IMR-90 (cell line): ENCODE results near the gene RBKS. TPM values are rescaled to one million over a fixed set of nuclear protein-coding genes. Genes with fewer than 3 reads are reported as not detected.

ENCODE experiments used
- ATAC-seq: fragments of 200-7000 bp; cut with Tn5 transposase; 2 replicates; pipeline ENCODE4 v1.9.1; 2020; ENCODE audit warnings: low read depth, mild to moderate bottlenecking, moderate library complexity
- BruUV-seq: library from RNA; stranded (reverse); fragments of 400-500 nt; replicated peaks from 2 replicates; lab custom pipeline; 2021; lab: Mats Ljungman, UMichigan
- CTCF ChIA-PET: fragments of 300-600 bp; formaldehyde crosslinking; extraction: SDS; loops from one replicate; lab custom pipeline; 2021; ENCODE audit warnings: antibody characterized with exemption; lab: Yijun Ruan, JAX
- POLR2A ChIA-PET: fragments of 300-600 bp; sonication (Branson Sonifier 250); formaldehyde crosslinking; loops from one replicate; lab custom pipeline; 2022; ENCODE audit warnings: antibody characterized with exemption; ENCODE audit not compliant: unreplicated experiment; lab: Charles Lee
- DNase-seq: peaks from one replicate; pipeline ENCODE4 v3.0.0; 2013
- H2AFZ ChIP-seq: replicated peaks from 2 replicates; pipeline ENCODE3; 2013; ENCODE audit warnings: low read length, mild to moderate bottlenecking; ENCODE audit not compliant: poor library complexity
- H2AK5ac ChIP-seq: 2 replicates; pipeline ENCODE4 v1.6.1; 2013; ENCODE audit warnings: low read depth, low read length, inconsistent platforms
- H2AK9ac ChIP-seq: replicated peaks from 2 replicates; pipeline ENCODE3; 2013; ENCODE audit warnings: mild to moderate bottlenecking, low read depth, low read length, moderate library complexity; ENCODE audit not compliant: poor library complexity
- H2BK120ac ChIP-seq: 2 replicates; pipeline ENCODE4 v1.6.1; 2013; ENCODE audit warnings: low read depth, low read length, inconsistent platforms
- H2BK15ac ChIP-seq: 3 replicates; pipeline ENCODE4 v1.6.1; 2013; ENCODE audit warnings: low read depth, low read length, inconsistent platforms
- H2BK20ac ChIP-seq: 2 replicates; pipeline ENCODE4 v1.6.1; 2013; ENCODE audit warnings: low read depth, mild to moderate bottlenecking, inconsistent platforms, low read length, moderate library complexity
- H2BK5ac ChIP-seq: 2 replicates; pipeline ENCODE4 v1.6.1; 2013; ENCODE audit warnings: mild to moderate bottlenecking, low read depth, low read length, inconsistent platforms; ENCODE audit not compliant: poor library complexity, severe bottlenecking
- H3K14ac ChIP-seq: replicated peaks from 2 replicates; pipeline ENCODE4 v1.6.1; 2013; ENCODE audit warnings: low read depth, low read length, inconsistent platforms
- H3K18ac ChIP-seq: 2 replicates; pipeline ENCODE4 v1.6.1; 2013; ENCODE audit warnings: low read depth, low read length, control low read depth
- H3K23ac ChIP-seq: 2 replicates; pipeline ENCODE4 v1.6.1; 2013; ENCODE audit warnings: low read depth, low read length, inconsistent platforms
- H3K27ac ChIP-seq: 2 replicates; pipeline ENCODE4 v1.5.1; 2013; ENCODE audit warnings: mild to moderate bottlenecking, control low read depth, low read length; ENCODE audit not compliant: insufficient read depth
- H3K27me3 ChIP-seq: 2 replicates; pipeline ENCODE4 v1.6.1; 2013; ENCODE audit warnings: low read length; ENCODE audit not compliant: control insufficient read depth, insufficient read depth
- H3K36me3 ChIP-seq: 2 replicates; pipeline ENCODE4 v1.6.1; 2013; ENCODE audit warnings: low read length, mixed read lengths; ENCODE audit not compliant: control insufficient read depth, insufficient read depth
- H3K4ac ChIP-seq: 2 replicates; pipeline ENCODE4 v1.6.1; 2013; ENCODE audit warnings: low read depth, low read length, inconsistent platforms
- H3K4me1 ChIP-seq: 2 replicates; pipeline ENCODE4 v1.6.1; 2013; ENCODE audit warnings: low read length, mixed read lengths; ENCODE audit not compliant: control insufficient read depth, insufficient read depth
- H3K4me2 ChIP-seq: 2 replicates; pipeline ENCODE4 v1.6.1; 2013; ENCODE audit warnings: low read depth, mild to moderate bottlenecking, control low read depth, low read length, moderate library complexity
- H3K4me3 ChIP-seq: 2 replicates; pipeline ENCODE4 v1.5.1; 2013; ENCODE audit warnings: low read depth, mild to moderate bottlenecking, control low read depth, low read length, moderate library complexity; ENCODE audit not compliant: insufficient read depth
- H3K56ac ChIP-seq: 2 replicates; pipeline ENCODE4 v1.6.1; 2013; ENCODE audit warnings: low read length, inconsistent platforms; ENCODE audit not compliant: insufficient read depth; ENCODE audit errors: extremely low read depth
- H3K79me1 ChIP-seq, 2 experiments: 2 replicates each; pipeline ENCODE4 v1.6.1; 2013; ENCODE audit warnings: low read length in 2 of 2, inconsistent platforms in 1 of 2, low read depth in 1 of 2
- H3K9ac ChIP-seq: 2 replicates; pipeline ENCODE4 v1.6.1; 2013; ENCODE audit warnings: low read depth, low read length, control low read depth
- H3K9me1 ChIP-seq: 2 replicates; pipeline ENCODE4 v1.6.1; 2013; ENCODE audit warnings: low read length, inconsistent platforms; ENCODE audit not compliant: insufficient read depth
- H3K9me3 ChIP-seq: 2 replicates; pipeline ENCODE4 v1.6.1; 2013; ENCODE audit warnings: low read length; ENCODE audit not compliant: control insufficient read depth, insufficient read depth
- H4K20me1 ChIP-seq: 2 replicates; pipeline ENCODE4 v1.6.1; 2013; ENCODE audit warnings: low read length, inconsistent platforms; ENCODE audit not compliant: insufficient read depth
- H4K5ac ChIP-seq: 2 replicates; pipeline ENCODE4 v1.6.1; 2013; ENCODE audit warnings: mild to moderate bottlenecking, low read depth, low read length, control low read depth
- H4K8ac ChIP-seq, 2 experiments: 2 replicates each; pipeline ENCODE4 v1.6.1; 2013; ENCODE audit warnings: low read depth in 2 of 2, low read length in 2 of 2, control low read depth in 1 of 2, inconsistent platforms in 1 of 2
- H4K91ac ChIP-seq: 2 replicates; pipeline ENCODE4 v1.6.1; 2013; ENCODE audit warnings: low read depth, low read length, inconsistent platforms; ENCODE audit not compliant: insufficient read depth
- FOS ChIP-seq: fragments of 150-350 bp; IDR thresholded peaks from 2 replicates; pipeline ENCODE4 v1.6.1; 2016; ENCODE audit warnings: low read depth, low read length
- MAZ ChIP-seq: IDR thresholded peaks from 2 replicates; pipeline ENCODE4 v1.6.1; 2012; ENCODE audit warnings: low read depth, mild to moderate bottlenecking, low read length, improper control_type of control experiment, moderate library complexity, borderline replicate concordance
- SMC3 ChIP-seq: fragments of 150-350 bp; IDR thresholded peaks from 2 replicates; pipeline ENCODE4 v1.6.1; 2016; ENCODE audit warnings: low read depth, mild to moderate bottlenecking, antibody characterized with exemption, low read length, moderate library complexity
- WGBS, 2 experiments: methylation state at CpG; one replicate each; pipeline versions ENCODE4 v1.1.5 to v1.1.7; 2013; ENCODE audit warnings: missing lambda C conversion rate in 2 of 2; ENCODE audit not compliant: insufficient read length in 1 of 2; ENCODE audit errors: extremely low coverage in 2 of 2; 5-methylcytosine and 5-hydroxymethylcytosine counted together
- dilution Hi-C: fragments of 300-500 bp; cut with HindIII; formaldehyde crosslinking; loops from one replicate; pipeline ENCODE4 v1.14.3; 2018; ENCODE audit warnings: low sequenced_read_pairs; ENCODE audit not compliant: unreplicated experiment
- in situ Hi-C: fragments of 300-500 bp; cut with MboI; formaldehyde crosslinking; loops from 3 replicates; pipeline ENCODE4 v1.14.3; 2019; ENCODE audit warnings: low sequenced_read_pairs, inconsistent platforms, mixed read lengths
- intact Hi-C: fragments of 100-400 bp; cut with micrococcal nuclease; formaldehyde crosslinking; loops from 2 replicates; pipeline ENCODE4 v1.10.0; 2022
- polyA plus RNA-seq, 3 experiments: library from polyadenylated mRNA; depleted of rRNA; stranded (reverse); fragments of >200 nt; gene quantifications; 2 replicates each; pipeline ENCODE4 v1.2.3, GENCODE V29; 2012; ENCODE audit warnings: low replicate concordance in 1 of 3
- total RNA-seq: library from RNA; depleted of rRNA; stranded (reverse); fragments of >200 nt; gene quantifications from 2 replicates; pipeline ENCODE4 v1.2.3, GENCODE V29; 2012
- TF ChIP-seq, protein P1 (sequence below): conservative IDR thresholded peaks from 2 replicates; pipeline ENCODE4 v1.5.1; 2012; ENCODE audit warnings: mild to moderate bottlenecking, low read depth, low read length, improper control_type of control experiment

The RBKS gene
- total and polyA plus RNA-seq, 2 of the 4 experiments (the other 2 are of a cell fraction) = 1.1 to 1.4 TPM

DNA sequence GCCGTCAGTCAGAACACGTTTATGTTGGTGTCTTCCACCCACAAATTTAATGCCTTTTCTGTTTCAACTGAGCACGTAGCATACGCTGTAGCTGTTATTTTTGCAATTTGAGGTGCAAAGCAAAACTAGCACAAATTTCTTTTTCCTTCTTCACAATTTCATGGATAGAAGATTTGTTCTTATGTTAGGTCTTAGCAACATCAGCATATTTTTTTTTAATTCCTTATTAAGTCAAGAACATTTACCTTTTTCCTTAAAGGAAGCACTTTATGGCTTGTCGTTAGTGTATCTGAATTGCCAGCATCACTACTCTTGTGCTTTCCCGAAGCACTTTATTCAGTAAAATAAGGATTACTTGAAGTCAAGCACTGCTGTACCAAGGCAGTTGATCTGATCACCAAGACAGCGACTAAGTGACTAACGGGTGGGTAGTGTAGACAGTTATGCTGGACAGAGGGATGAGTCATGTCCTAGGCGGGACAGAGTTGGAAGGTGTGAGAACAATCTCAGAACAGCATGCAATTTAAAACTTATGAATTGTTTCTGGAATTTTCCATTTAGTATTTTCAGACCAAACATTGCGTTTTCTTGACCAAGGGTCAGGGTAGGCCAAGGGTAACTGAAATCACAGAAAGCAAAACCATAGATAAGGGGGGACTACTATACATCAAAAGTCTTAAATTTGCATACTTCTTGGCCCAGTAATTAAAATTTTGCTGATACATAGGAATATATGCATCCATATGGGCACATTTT is 13.6 kb upstream of the RBKS start:
- no peak overlapping the region for H3K14ac ChIP-seq
- H3K79me1 ChIP-seq = peaks cover 9 to 18% of the 10 kb centered on the region in 2 experiments; a peak in 3 of 4 replicates
- no TSS peak for BruUV-seq
- no peak overlapping the region for H3K27ac ChIP-seq
- H2BK20ac ChIP-seq = no peak overlapping the region
- intact Hi-C loops (loop anchor here (5.0 kb wide), 1 partner anchor 33 kb away; no protein-coding TSS in a partner anchor), dilution Hi-C loops (no loop called here), in situ Hi-C loops (no loop called here)
- no peak overlapping the region for H3K4ac ChIP-seq
- H3K18ac ChIP-seq = no peak overlapping the region
- no peaks in the 10 kb centered on the region for H3K27me3 ChIP-seq
- ATAC-seq (no peak), DNase-seq (peak; percentile 52)
- no peaks in the 10 kb centered on the region for H3K9me3 ChIP-seq
- no peak overlapping the region for H3K9ac ChIP-seq
- H2BK5ac ChIP-seq = no peak overlapping the region
- no peak overlapping the region for H4K91ac ChIP-seq
- H2BK120ac ChIP-seq = no peak overlapping the region
- no peak overlapping the region for H4K8ac ChIP-seq
- no peaks in the 10 kb centered on the region for H4K20me1 ChIP-seq
- no peak overlapping the region for H3K23ac ChIP-seq
- ChIA-PET POLR2A (no interaction called here), CTCF (no interaction called here)
- H3K56ac ChIP-seq = no peak overlapping the region
- H3K36me3 ChIP-seq = no peaks in the 10 kb centered on the region
- TF ChIP-seq MAZ = no peak
- TF ChIP-seq FOS = peak; percentile 42; the same call in 1 of the 2 replicates
- TF ChIP-seq SMC3 = no peak
- TF ChIP-seq, protein P1, sequence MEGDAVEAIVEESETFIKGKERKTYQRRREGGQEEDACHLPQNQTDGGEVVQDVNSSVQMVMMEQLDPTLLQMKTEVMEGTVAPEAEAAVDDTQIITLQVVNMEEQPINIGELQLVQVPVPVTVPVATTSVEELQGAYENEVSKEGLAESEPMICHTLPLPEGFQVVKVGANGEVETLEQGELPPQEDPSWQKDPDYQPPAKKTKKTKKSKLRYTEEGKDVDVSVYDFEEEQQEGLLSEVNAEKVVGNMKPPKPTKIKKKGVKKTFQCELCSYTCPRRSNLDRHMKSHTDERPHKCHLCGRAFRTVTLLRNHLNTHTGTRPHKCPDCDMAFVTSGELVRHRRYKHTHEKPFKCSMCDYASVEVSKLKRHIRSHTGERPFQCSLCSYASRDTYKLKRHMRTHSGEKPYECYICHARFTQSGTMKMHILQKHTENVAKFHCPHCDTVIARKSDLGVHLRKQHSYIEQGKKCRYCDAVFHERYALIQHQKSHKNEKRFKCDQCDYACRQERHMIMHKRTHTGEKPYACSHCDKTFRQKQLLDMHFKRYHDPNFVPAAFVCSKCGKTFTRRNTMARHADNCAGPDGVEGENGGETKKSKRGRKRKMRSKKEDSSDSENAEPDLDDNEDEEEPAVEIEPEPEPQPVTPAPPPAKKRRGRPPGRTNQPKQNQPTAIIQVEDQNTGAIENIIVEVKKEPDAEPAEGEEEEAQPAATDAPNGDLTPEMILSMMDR = no peak
- H4K5ac ChIP-seq = no peak overlapping the region
- no peak overlapping the region for H2AK5ac ChIP-seq
- H2AK9ac ChIP-seq = no peak overlapping the region
- no peak overlapping the region for H3K4me3 ChIP-seq
- no peak overlapping the region for H2BK15ac ChIP-seq
- WGBS, 2 experiments = no CpG with 5 or more reads among the region's 10 CpGs
- H3K9me1 ChIP-seq = peaks cover 3% of the 10 kb centered on the region
- no peak overlapping the region for H2AFZ ChIP-seq
- H3K4me2 ChIP-seq = no peak overlapping the region
- peaks cover 4% of the 10 kb centered on the region; the same call in 1 of the 2 replicates for H3K4me1 ChIP-seq
